Hematopoietic multipotent progenitor cell (in vitro differentiated cells): ENCODE data around the gene ZNF536. TPM values are rescaled to one million over a fixed set of nuclear protein-coding genes. Genes with fewer than 3 reads are reported as not detected.
"Not testable (repeated sequence)": the region's sequence is repeated elsewhere in the genome, so short reads cannot be mapped to it uniquely, and the experiment has no call there.

Experiments
- DNase-seq, 3 donors: peaks; one replicate each; pipeline ENCODE4 v3.0.0-alpha.2; 2011 to 2015; ENCODE audit warnings: low read depth in 2 of 3, low spot score in 2 of 3
- total RNA-seq: library from RNA; depleted of rRNA; stranded (reverse); fragments of >200 nt; gene quantifications from one replicate; pipeline ENCODE4 v1.2.3, GENCODE V29; 2012

ZNF536 gene
- total RNA-seq, 1 donor = under 0.01 TPM

- DNase-seq = no peak
Observed at GRCh38 chr19:30340771-30341561, 31.2 kb upstream of the ZNF536 start.

GRCh38 chr19:30341611-30342201 lies 30.5 kb upstream of the ZNF536 start:
- DNase-seq = no peak

GRCh38 chr19:30342901-30343300 lies 29.3 kb upstream of the ZNF536 start:
- no peak for DNase-seq

GRCh38 chr19:30344446-30345425 lies 27.4 kb upstream of the ZNF536 start:
- no peak for DNase-seq

- DNase-seq = no peak
Observed at GRCh38 chr19:30345686-30346085, 26.5 kb upstream of the ZNF536 start.

- DNase-seq = not testable (repeated sequence)
Observed at GRCh38 chr19:30346468-30346867, 25.7 kb upstream of the ZNF536 start.

- no peak for DNase-seq
Observed at GRCh38 chr19:30349131-30349730, 23.0 kb upstream of the ZNF536 start.

GRCh38 chr19:30350692-30351663 lies 21.2 kb upstream of the ZNF536 start:
- no peak for DNase-seq

- no peak for DNase-seq
Observed at GRCh38 chr19:30351774-30352173, 20.4 kb upstream of the ZNF536 start.

- no peak for DNase-seq
Observed at GRCh38 chr19:30353394-30353945, 18.7 kb upstream of the ZNF536 start.

- DNase-seq = no peak
Observed at GRCh38 chr19:30355586-30355985, 16.6 kb upstream of the ZNF536 start.

- DNase-seq = no peak
Observed at GRCh38 chr19:30356951-30357579, 15.1 kb upstream of the ZNF536 start.

GRCh38 chr19:30357580-30357954 lies 14.6 kb upstream of the ZNF536 start:
- DNase-seq = no peak

- no peak for DNase-seq
Observed at GRCh38 chr19:30358319-30358718, 13.9 kb upstream of the ZNF536 start.

GRCh38 chr19:30358821-30359580 lies 13.2 kb upstream of the ZNF536 start:
- DNase-seq = peak in 1 of 3 donors; percentile 22

GRCh38 chr19:30359936-30360335 lies 12.2 kb upstream of the ZNF536 start:
- no peak for DNase-seq

GRCh38 chr19:30360376-30361106 lies 11.6 kb upstream of the ZNF536 start:
- peak in 2 of 3 donors; percentile 29 to 68 for DNase-seq

- no peak for DNase-seq
Observed at GRCh38 chr19:30361107-30361447, 11.1 kb upstream of the ZNF536 start.
